Dedifferentiated amniotic fluid mesenchymal stem cell (primary cell): ENCODE data around the gene PRKCE.

Source experiments
- DNase-seq: peaks from one replicate; pipeline ENCODE4 v3.0.0-alpha.2; 2016; ENCODE audit errors: extremely low spot score

The PRKCE gene

GRCh38 chr2:46040563-46041155 lies 389.2 kb downstream of the PRKCE start:
- DNase-seq: no peak

GRCh38 chr2:46041434-46041833 lies 390.0 kb downstream of the PRKCE start:
- DNase-seq: no peak

- no peak for DNase-seq
Observed at GRCh38 chr2:46042207-46042637, 390.7 kb downstream of the PRKCE start.

- no peak for DNase-seq
Observed at GRCh38 chr2:46042711-46043110, 391.2 kb downstream of the PRKCE start.

GRCh38 chr2:46045888-46046287 lies 394.4 kb downstream of the PRKCE start:
- DNase-seq: no peak

GRCh38 chr2:46047290-46047689 lies 395.8 kb downstream of the PRKCE start:
- DNase-seq: no peak

- no peak for DNase-seq
Observed at GRCh38 chr2:46048693-46049092, 397.2 kb downstream of the PRKCE start.

GRCh38 chr2:46050027-46050426 lies 398.6 kb downstream of the PRKCE start:
- DNase-seq: no peak

GRCh38 chr2:46050489-46050888 lies 399.0 kb downstream of the PRKCE start:
- no peak for DNase-seq

- DNase-seq: no peak
Observed at GRCh38 chr2:46051085-46051484, 399.6 kb downstream of the PRKCE start.

- DNase-seq: no peak
Observed at GRCh38 chr2:46053564-46053963, 402.1 kb downstream of the PRKCE start.

- no peak for DNase-seq
Observed at GRCh38 chr2:46056541-46056940, 405.1 kb downstream of the PRKCE start.

GRCh38 chr2:46058140-46058539 lies 406.7 kb downstream of the PRKCE start:
- no peak for DNase-seq

GRCh38 chr2:46062637-46063412 lies 411.4 kb downstream of the PRKCE start:
- DNase-seq: peak; percentile 95

GRCh38 chr2:46064396-46064795 lies 412.9 kb downstream of the PRKCE start:
- no peak for DNase-seq

- DNase-seq: no peak
Observed at GRCh38 chr2:46065152-46065551, 413.7 kb downstream of the PRKCE start.

- DNase-seq: no peak
Observed at GRCh38 chr2:46066116-46066515, 414.6 kb downstream of the PRKCE start.

GRCh38 chr2:46066601-46067000 lies 415.1 kb downstream of the PRKCE start:
- no peak for DNase-seq

GRCh38 chr2:46067062-46067461 lies 415.6 kb downstream of the PRKCE start:
- DNase-seq: no peak

- DNase-seq: peak; percentile 98
Observed at GRCh38 chr2:46067501-46068305, 416.2 kb downstream of the PRKCE start.

- DNase-seq: no peak
Observed at GRCh38 chr2:46068636-46069035, 417.2 kb downstream of the PRKCE start.

- DNase-seq: no peak
Observed at GRCh38 chr2:46071074-46071473, 419.6 kb downstream of the PRKCE start.
